K562 (cell line): Measurements from ENCODE around the gene SKIDA1. TPM values are rescaled to one million over a fixed set of nuclear protein-coding genes. Genes with fewer than 3 reads are reported as not detected.

Source experiments
- GABPB2 ChIP-seq: fragments of 250-450 bp; sonication (Bioruptor Pico); conservative IDR thresholded peaks from 2 replicates; pipeline ENCODE4 v1.5.1; 2021; ENCODE audit warnings: mild to moderate bottlenecking
- MCM5 ChIP-seq: fragments of 450-650 bp; IDR thresholded peaks from 2 replicates; pipeline ENCODE4 v1.6.1; 2016; ENCODE audit warnings: low read depth
- MTF1 ChIP-seq: fragments of 250-450 bp; sonication (Bioruptor Pico); IDR thresholded peaks from 2 replicates; pipeline ENCODE4 v1.9.0; 2021; ENCODE audit warnings: moderate library complexity, mild to moderate bottlenecking, inconsistent platforms, borderline replicate concordance
- NFYB ChIP-seq: IDR thresholded peaks from 2 replicates; pipeline ENCODE4 v1.6.1; 2011; ENCODE audit warnings: mild to moderate bottlenecking, moderate library complexity; ENCODE audit not compliant: insufficient read length; ENCODE audit errors: extremely low read depth
- NKRF ChIP-seq: fragments of 450-650 bp; IDR thresholded peaks from 2 replicates; pipeline ENCODE4 v1.6.1; 2016; ENCODE audit warnings: borderline replicate concordance
- PHB ChIP-seq: fragments of 250-450 bp; sonication (Bioruptor Pico); IDR thresholded peaks from 2 replicates; pipeline ENCODE4 v1.5.0; 2021
- PTRF ChIP-seq: fragments of 450-650 bp; IDR thresholded peaks from 2 replicates; pipeline ENCODE4 v1.6.1; 2016; ENCODE audit warnings: mild to moderate bottlenecking, missing genetic modification characterization, missing compliant biosample characterization
- SREBF1 ChIP-seq: fragments of 150-350 bp; IDR thresholded peaks from 2 replicates; pipeline ENCODE4 v1.6.1; 2014; ENCODE audit warnings: antibody characterized with exemption, low read depth, low read length, borderline replicate concordance
- TAF9B ChIP-seq: fragments of 450-650 bp; IDR thresholded peaks from 2 replicates; pipeline ENCODE4 v1.6.1; 2018; ENCODE audit warnings: mild to moderate bottlenecking; ENCODE audit not compliant: partially characterized antibody
- TSC22D4 ChIP-seq: fragments of 450-650 bp; IDR thresholded peaks from 2 replicates; pipeline ENCODE4 v1.6.1; 2016; ENCODE audit warnings: missing genetic modification characterization, missing biosample characterization, control low read depth
- ZBED1 ChIP-seq: IDR thresholded peaks from 2 replicates; pipeline ENCODE4 v1.6.1; 2014
- ZNF311 ChIP-seq: fragments of 250-450 bp; sonication (Bioruptor Pico); IDR thresholded peaks from 2 replicates; pipeline ENCODE4 v1.4.0; 2020; ENCODE audit warnings: mild to moderate bottlenecking, moderate library complexity
- polyA plus RNA-seq, 8 experiments: library from polyadenylated mRNA; depleted of rRNA in 4 of 8; stranded (reverse) in 5 of 8; unstranded in 3 of 8; fragments of >200 nt; fragmentation: Nextera tagmentation in 2 of 8; fragmentation: Illumina TruSeq in 1 of 8; extraction: Ambion mirVana in 2 of 8; extraction: Trizol in 1 of 8; gene quantifications; 2 replicates each; pipeline versions ENCODE4 v1.2.1 to v1.2.3, GENCODE V29; 2011 to 2014; ENCODE audit warnings: inconsistent platforms in 1 of 8, missing spikeins in 1 of 8
- total RNA-seq, 7 experiments: library from RNA; depleted of rRNA in 6 of 7; stranded (reverse); fragments of >200 nt in 6 of 7; fragmentation: Illumina TruSeq in 2 of 7; extraction: Trizol in 2 of 7; gene quantifications; 2 replicates each; pipeline versions ENCODE4 v1.2.1 to v1.2.3, GENCODE V29; 2011 to 2021; ENCODE audit warnings: low replicate concordance in 1 of 7
- TF ChIP-seq, protein P1 (sequence below): fragments of 200-600 bp; sonication (generic); IDR thresholded peaks from one replicate; pipeline ENCODE4 v1.6.1; 2012; ENCODE audit warnings: mild to moderate bottlenecking, low read depth, low read length, inconsistent platforms
- TF ChIP-seq, protein P2 (sequence below): fragments of 450-650 bp; formaldehyde crosslinking; IDR thresholded peaks from 2 replicates; pipeline ENCODE4 v1.4.0; 2022; ENCODE audit warnings: missing genetic modification characterization

The SKIDA1 gene
- total and polyA plus RNA-seq, 9 of the 15 experiments (the other 6 are each of a cell fraction or from before 2014, with no cell fraction given): 0.05 to 1.1 (median 0.42) TPM

GRCh38 chr10:21525367-21526187 is at the start of gene SKIDA1 (continued):
- TF ChIP-seq, protein P1, sequence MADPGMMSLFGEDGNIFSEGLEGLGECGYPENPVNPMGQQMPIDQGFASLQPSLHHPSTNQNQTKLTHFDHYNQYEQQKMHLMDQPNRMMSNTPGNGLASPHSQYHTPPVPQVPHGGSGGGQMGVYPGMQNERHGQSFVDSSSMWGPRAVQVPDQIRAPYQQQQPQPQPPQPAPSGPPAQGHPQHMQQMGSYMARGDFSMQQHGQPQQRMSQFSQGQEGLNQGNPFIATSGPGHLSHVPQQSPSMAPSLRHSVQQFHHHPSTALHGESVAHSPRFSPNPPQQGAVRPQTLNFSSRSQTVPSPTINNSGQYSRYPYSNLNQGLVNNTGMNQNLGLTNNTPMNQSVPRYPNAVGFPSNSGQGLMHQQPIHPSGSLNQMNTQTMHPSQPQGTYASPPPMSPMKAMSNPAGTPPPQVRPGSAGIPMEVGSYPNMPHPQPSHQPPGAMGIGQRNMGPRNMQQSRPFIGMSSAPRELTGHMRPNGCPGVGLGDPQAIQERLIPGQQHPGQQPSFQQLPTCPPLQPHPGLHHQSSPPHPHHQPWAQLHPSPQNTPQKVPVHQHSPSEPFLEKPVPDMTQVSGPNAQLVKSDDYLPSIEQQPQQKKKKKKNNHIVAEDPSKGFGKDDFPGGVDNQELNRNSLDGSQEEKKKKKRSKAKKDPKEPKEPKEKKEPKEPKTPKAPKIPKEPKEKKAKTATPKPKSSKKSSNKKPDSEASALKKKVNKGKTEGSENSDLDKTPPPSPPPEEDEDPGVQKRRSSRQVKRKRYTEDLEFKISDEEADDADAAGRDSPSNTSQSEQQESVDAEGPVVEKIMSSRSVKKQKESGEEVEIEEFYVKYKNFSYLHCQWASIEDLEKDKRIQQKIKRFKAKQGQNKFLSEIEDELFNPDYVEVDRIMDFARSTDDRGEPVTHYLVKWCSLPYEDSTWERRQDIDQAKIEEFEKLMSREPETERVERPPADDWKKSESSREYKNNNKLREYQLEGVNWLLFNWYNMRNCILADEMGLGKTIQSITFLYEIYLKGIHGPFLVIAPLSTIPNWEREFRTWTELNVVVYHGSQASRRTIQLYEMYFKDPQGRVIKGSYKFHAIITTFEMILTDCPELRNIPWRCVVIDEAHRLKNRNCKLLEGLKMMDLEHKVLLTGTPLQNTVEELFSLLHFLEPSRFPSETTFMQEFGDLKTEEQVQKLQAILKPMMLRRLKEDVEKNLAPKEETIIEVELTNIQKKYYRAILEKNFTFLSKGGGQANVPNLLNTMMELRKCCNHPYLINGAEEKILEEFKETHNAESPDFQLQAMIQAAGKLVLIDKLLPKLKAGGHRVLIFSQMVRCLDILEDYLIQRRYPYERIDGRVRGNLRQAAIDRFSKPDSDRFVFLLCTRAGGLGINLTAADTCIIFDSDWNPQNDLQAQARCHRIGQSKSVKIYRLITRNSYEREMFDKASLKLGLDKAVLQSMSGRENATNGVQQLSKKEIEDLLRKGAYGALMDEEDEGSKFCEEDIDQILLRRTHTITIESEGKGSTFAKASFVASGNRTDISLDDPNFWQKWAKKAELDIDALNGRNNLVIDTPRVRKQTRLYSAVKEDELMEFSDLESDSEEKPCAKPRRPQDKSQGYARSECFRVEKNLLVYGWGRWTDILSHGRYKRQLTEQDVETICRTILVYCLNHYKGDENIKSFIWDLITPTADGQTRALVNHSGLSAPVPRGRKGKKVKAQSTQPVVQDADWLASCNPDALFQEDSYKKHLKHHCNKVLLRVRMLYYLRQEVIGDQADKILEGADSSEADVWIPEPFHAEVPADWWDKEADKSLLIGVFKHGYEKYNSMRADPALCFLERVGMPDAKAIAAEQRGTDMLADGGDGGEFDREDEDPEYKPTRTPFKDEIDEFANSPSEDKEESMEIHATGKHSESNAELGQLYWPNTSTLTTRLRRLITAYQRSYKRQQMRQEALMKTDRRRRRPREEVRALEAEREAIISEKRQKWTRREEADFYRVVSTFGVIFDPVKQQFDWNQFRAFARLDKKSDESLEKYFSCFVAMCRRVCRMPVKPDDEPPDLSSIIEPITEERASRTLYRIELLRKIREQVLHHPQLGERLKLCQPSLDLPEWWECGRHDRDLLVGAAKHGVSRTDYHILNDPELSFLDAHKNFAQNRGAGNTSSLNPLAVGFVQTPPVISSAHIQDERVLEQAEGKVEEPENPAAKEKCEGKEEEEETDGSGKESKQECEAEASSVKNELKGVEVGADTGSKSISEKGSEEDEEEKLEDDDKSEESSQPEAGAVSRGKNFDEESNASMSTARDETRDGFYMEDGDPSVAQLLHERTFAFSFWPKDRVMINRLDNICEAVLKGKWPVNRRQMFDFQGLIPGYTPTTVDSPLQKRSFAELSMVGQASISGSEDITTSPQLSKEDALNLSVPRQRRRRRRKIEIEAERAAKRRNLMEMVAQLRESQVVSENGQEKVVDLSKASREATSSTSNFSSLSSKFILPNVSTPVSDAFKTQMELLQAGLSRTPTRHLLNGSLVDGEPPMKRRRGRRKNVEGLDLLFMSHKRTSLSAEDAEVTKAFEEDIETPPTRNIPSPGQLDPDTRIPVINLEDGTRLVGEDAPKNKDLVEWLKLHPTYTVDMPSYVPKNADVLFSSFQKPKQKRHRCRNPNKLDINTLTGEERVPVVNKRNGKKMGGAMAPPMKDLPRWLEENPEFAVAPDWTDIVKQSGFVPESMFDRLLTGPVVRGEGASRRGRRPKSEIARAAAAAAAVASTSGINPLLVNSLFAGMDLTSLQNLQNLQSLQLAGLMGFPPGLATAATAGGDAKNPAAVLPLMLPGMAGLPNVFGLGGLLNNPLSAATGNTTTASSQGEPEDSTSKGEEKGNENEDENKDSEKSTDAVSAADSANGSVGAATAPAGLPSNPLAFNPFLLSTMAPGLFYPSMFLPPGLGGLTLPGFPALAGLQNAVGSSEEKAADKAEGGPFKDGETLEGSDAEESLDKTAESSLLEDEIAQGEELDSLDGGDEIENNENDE: no peak
- TF ChIP-seq GABPB2 (CRISPR knock-in tag) (no peak), MCM5 (no peak), NKRF (peak; percentile 85), PTRF (tag) (no peak), ZBED1 (no peak), TAF9B (peak; percentile 81), PHB (CRISPR knock-in tag) (0 out of 2 replicates have a peak, but pooled peaks have one; percentile 27), TSC22D4 (tag) (no peak), ZNF311 (CRISPR knock-in tag) (no peak), MTF1 (CRISPR knock-in tag) (no peak), NFYB (no peak), SREBF1 (no peak)
- TF ChIP-seq, protein P2, sequence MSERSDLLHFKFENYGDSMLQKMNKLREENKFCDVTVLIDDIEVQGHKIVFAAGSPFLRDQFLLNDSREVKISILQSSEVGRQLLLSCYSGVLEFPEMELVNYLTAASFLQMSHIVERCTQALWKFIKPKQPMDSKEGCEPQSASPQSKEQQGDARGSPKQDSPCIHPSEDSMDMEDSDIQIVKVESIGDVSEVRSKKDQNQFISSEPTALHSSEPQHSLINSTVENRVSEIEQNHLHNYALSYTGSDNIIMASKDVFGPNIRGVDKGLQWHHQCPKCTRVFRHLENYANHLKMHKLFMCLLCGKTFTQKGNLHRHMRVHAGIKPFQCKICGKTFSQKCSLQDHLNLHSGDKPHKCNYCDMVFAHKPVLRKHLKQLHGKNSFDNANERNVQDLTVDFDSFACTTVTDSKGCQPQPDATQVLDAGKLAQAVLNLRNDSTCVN: no peak; the same call in 1 of the 2 replicates
